Esophagus muscularis mucosa (tissue), 3 donors: ENCODE results near the gene RXRA.

Experiments used
- POLR2A ChIP-seq: fragments of 450-650 bp; IDR thresholded peaks from one replicate; pipeline ENCODE4 v1.6.1; 2017; ENCODE audit warnings: antibody characterized with exemption, moderate library complexity, mild to moderate bottlenecking, low read depth
- POLR2AphosphoS5 ChIP-seq, 2 donors: sonication (generic); formaldehyde crosslinking; IDR thresholded peaks; one replicate each; pipeline ENCODE4 v1.6.1; 2017; ENCODE audit warnings: antibody characterized with exemption in 2 of 2
- TF ChIP-seq, protein P1 (sequence below), 3 experiments: fragments of 200-600 bp in 2 of 3; fragments of 450-650 bp in 1 of 3; sonication (generic) in 2 of 3; IDR thresholded peaks; one replicate each; pipeline ENCODE4 v1.5.1; 2017 to 2019; ENCODE audit warnings: antibody characterized with exemption in 3 of 3, mild to moderate bottlenecking in 2 of 3, moderate library complexity in 1 of 3

- TF ChIP-seq, protein P1, sequence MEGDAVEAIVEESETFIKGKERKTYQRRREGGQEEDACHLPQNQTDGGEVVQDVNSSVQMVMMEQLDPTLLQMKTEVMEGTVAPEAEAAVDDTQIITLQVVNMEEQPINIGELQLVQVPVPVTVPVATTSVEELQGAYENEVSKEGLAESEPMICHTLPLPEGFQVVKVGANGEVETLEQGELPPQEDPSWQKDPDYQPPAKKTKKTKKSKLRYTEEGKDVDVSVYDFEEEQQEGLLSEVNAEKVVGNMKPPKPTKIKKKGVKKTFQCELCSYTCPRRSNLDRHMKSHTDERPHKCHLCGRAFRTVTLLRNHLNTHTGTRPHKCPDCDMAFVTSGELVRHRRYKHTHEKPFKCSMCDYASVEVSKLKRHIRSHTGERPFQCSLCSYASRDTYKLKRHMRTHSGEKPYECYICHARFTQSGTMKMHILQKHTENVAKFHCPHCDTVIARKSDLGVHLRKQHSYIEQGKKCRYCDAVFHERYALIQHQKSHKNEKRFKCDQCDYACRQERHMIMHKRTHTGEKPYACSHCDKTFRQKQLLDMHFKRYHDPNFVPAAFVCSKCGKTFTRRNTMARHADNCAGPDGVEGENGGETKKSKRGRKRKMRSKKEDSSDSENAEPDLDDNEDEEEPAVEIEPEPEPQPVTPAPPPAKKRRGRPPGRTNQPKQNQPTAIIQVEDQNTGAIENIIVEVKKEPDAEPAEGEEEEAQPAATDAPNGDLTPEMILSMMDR (IDR thresholded peaks at IDR 0.05) = no peak
- no peak for TF ChIP-seq POLR2A
- TF ChIP-seq POLR2AphosphoS5 (IDR thresholded peaks at IDR 0.05) = no peak
Measured at GRCh38 chr9:134391319-134392231, 65.3 kb downstream of the RXRA start.
